H9 (cell line): ENCODE measurements around the gene PIP4K2A. TPM values are rescaled to one million over a fixed set of nuclear protein-coding genes. Genes with fewer than 3 reads are reported as not detected.
A peak's percentile ranks its signal among the peaks of the same experiment; 100 is the strongest.

Experiments
- DNase-seq: peaks from one replicate; pipeline ENCODE4 v3.0.0-alpha.2; 2017
- H2AFZ ChIP-seq: one replicate; pipeline ENCODE4 v1.6.1; 2013; ENCODE audit warnings: mild to moderate bottlenecking, low read length, control low read depth, moderate library complexity
- H2AK5ac ChIP-seq: 2 replicates; pipeline ENCODE4 v1.6.1; 2013; ENCODE audit warnings: low read length, control low read depth, mixed read lengths; ENCODE audit not compliant: insufficient read length
- H2BK120ac ChIP-seq: one replicate; pipeline ENCODE4 v1.6.1; 2013; ENCODE audit warnings: low read depth, mild to moderate bottlenecking, low read length, control low read depth, inconsistent platforms; ENCODE audit not compliant: poor library complexity, severe bottlenecking
- H2BK12ac ChIP-seq: 2 replicates; pipeline ENCODE4 v1.6.1; 2013; ENCODE audit warnings: low read length, control low read depth, mixed read lengths, low read depth; ENCODE audit not compliant: insufficient read length
- H2BK15ac ChIP-seq: 2 replicates; pipeline ENCODE4 v1.6.1; 2013; ENCODE audit warnings: low read depth, low read length, control low read depth
- H2BK20ac ChIP-seq: one replicate; pipeline ENCODE4 v1.6.1; 2013; ENCODE audit warnings: low read depth, mild to moderate bottlenecking, low read length, control low read depth, inconsistent platforms; ENCODE audit not compliant: poor library complexity, severe bottlenecking
- H2BK5ac ChIP-seq: 2 replicates; pipeline ENCODE4 v1.6.1; 2013; ENCODE audit warnings: low read length, control low read depth, mixed read lengths; ENCODE audit not compliant: insufficient read length
- H3K14ac ChIP-seq: 2 replicates; pipeline ENCODE4 v1.6.1; 2013; ENCODE audit warnings: low read length, control low read depth; ENCODE audit not compliant: insufficient read depth
- H3K18ac ChIP-seq: 2 replicates; pipeline ENCODE4 v1.6.1; 2013; ENCODE audit warnings: low read depth, mild to moderate bottlenecking, mixed read lengths, low read length, control low read depth; ENCODE audit not compliant: insufficient read length
- H3K23ac ChIP-seq: 2 replicates; pipeline ENCODE4 v1.6.1; 2013; ENCODE audit warnings: low read length, control low read depth, mixed read lengths, low read depth; ENCODE audit not compliant: insufficient read length
- H3K23me2 ChIP-seq: 2 replicates; pipeline ENCODE4 v1.6.1; 2013; ENCODE audit warnings: low read depth, mild to moderate bottlenecking, mixed read lengths, low read length, control low read depth; ENCODE audit not compliant: insufficient read length, poor library complexity, severe bottlenecking
- H3K27ac ChIP-seq: 2 replicates; pipeline ENCODE4 v1.5.1; 2013; ENCODE audit warnings: low read length, control low read depth, mixed read lengths, low read depth; ENCODE audit not compliant: insufficient read length
- H3K27me3 ChIP-seq: 2 replicates; pipeline ENCODE4 v1.6.1; 2013; ENCODE audit warnings: low read length, control low read depth, inconsistent platforms; ENCODE audit not compliant: insufficient read depth
- H3K4ac ChIP-seq: 2 replicates; pipeline ENCODE4 v1.6.1; 2013; ENCODE audit warnings: low read depth, mild to moderate bottlenecking, control low read depth, inconsistent platforms, low read length, moderate library complexity
- H3K4me1 ChIP-seq: 2 replicates; pipeline ENCODE4 v1.6.1; 2013; ENCODE audit warnings: low read length, control low read depth, inconsistent platforms; ENCODE audit not compliant: insufficient read depth
- H3K4me2 ChIP-seq: 2 replicates; pipeline ENCODE4 v1.6.1; 2013; ENCODE audit warnings: low read length, control low read depth, mixed read lengths; ENCODE audit not compliant: insufficient read length, insufficient read depth
- H3K56ac ChIP-seq: 2 replicates; pipeline ENCODE4 v1.6.1; 2013; ENCODE audit warnings: low read depth, mild to moderate bottlenecking, mixed read lengths, low read length, control low read depth; ENCODE audit not compliant: insufficient read length
- H3K79me1 ChIP-seq: 2 replicates; pipeline ENCODE4 v1.6.1; 2013; ENCODE audit warnings: low read depth, mild to moderate bottlenecking, moderate library complexity, low read length, control low read depth, inconsistent platforms; ENCODE audit not compliant: insufficient read depth, poor library complexity, severe bottlenecking
- H3K79me2 ChIP-seq: 2 replicates; pipeline ENCODE4 v1.6.1; 2013; ENCODE audit warnings: low read length, control low read depth, inconsistent platforms; ENCODE audit not compliant: insufficient read depth
- H3K9ac ChIP-seq: 2 replicates; pipeline ENCODE4 v1.6.1; 2013; ENCODE audit warnings: low read length, control low read depth, mixed read lengths; ENCODE audit not compliant: insufficient read length; ENCODE audit errors: extremely low read depth
- H3K9me3 ChIP-seq: one replicate; pipeline ENCODE4 v1.6.1; 2013; ENCODE audit warnings: low read depth, low read length, inconsistent platforms; ENCODE audit not compliant: control insufficient read depth
- H3T11ph ChIP-seq: one replicate; pipeline ENCODE4 v1.6.1; 2013; ENCODE audit warnings: mild to moderate bottlenecking, low read length, control low read depth, inconsistent platforms
- H4K20me1 ChIP-seq: one replicate; pipeline ENCODE4 v1.6.1; 2013; ENCODE audit not compliant: control insufficient read depth, insufficient read length, insufficient read depth
- H4K5ac ChIP-seq: 2 replicates; pipeline ENCODE4 v1.6.1; 2013; ENCODE audit warnings: low read depth, mild to moderate bottlenecking, mixed read lengths, low read length, control low read depth; ENCODE audit not compliant: insufficient read length
- H4K8ac ChIP-seq: replicated peaks from 2 replicates; pipeline ENCODE4 v1.6.1; 2013; ENCODE audit warnings: low read length, control low read depth, mixed read lengths, low read depth; ENCODE audit not compliant: insufficient read length
- H4K91ac ChIP-seq: 2 replicates; pipeline ENCODE4 v1.6.1; 2013; ENCODE audit warnings: low read depth, mild to moderate bottlenecking, moderate library complexity, mixed read lengths, low read length, control low read depth; ENCODE audit not compliant: insufficient read length
- H3K27ac Mint-ChIP-seq, 3 experiments: 2 replicates in 2 of 3; 3 replicates in 1 of 3; pipeline ENCODE4 v1.8.0; 2020 to 2021; ENCODE audit warnings: mixed read lengths in 3 of 3, mild to moderate bottlenecking in 1 of 3, moderate library complexity in 1 of 3
- H3K27me3 Mint-ChIP-seq: 2 replicates; pipeline ENCODE4 v1.8.0; 2021; ENCODE audit warnings: low read depth, mild to moderate bottlenecking, moderate library complexity, mixed read lengths
- H3K36me3 Mint-ChIP-seq, 3 experiments: 2 replicates in 2 of 3; 3 replicates in 1 of 3; pipeline ENCODE4 v1.8.0; 2020 to 2021; ENCODE audit warnings: low read depth in 3 of 3, mixed read lengths in 3 of 3; ENCODE audit not compliant: insufficient read depth in 1 of 3
- H3K4me1 Mint-ChIP-seq, 2 experiments: 2 replicates each; pipeline ENCODE4 v1.8.0; 2020; ENCODE audit warnings: mixed read lengths in 2 of 2
- H3K4me3 Mint-ChIP-seq, 2 experiments: 2 replicates in 1 of 2; 3 replicates in 1 of 2; pipeline ENCODE4 v1.8.0; 2020 to 2021; ENCODE audit warnings: mild to moderate bottlenecking in 2 of 2, mixed read lengths in 2 of 2, moderate library complexity in 1 of 2
- H3K9me3 Mint-ChIP-seq, 2 experiments: 2 replicates in 1 of 2; 3 replicates in 1 of 2; pipeline ENCODE4 v1.8.0; 2020; ENCODE audit warnings: mild to moderate bottlenecking in 2 of 2, mixed read lengths in 2 of 2, moderate library complexity in 1 of 2
- CTCF ChIP-seq: fragments of 200-600 bp; sonication (generic); conservative IDR thresholded peaks from 3 replicates; pipeline ENCODE4 v1.8.0; 2021; ENCODE audit warnings: antibody characterized with exemption, mild to moderate bottlenecking
- WGBS: extraction: QIAGEN DNeasy Blood & Tissue Kit; methylation state at CpG from one replicate; pipeline ENCODE4 v1.1.7; 2013; ENCODE audit warnings: missing lambda C conversion rate, low lambda C conversion rate, mixed read lengths; ENCODE audit not compliant: insufficient read length; ENCODE audit errors: extremely low coverage; 5-methylcytosine and 5-hydroxymethylcytosine counted together
- total RNA-seq: library from RNA; stranded (reverse); gene quantifications from 2 replicates; pipeline ENCODE4 v1.2.1, GENCODE V29; 2021

Gene PIP4K2A
- total RNA-seq, 1 experiment from 2014 or later, result 33.6 TPM

GRCh38 chr10:22643775-22644174 lies 70.6 kb downstream of the PIP4K2A start:
- no peak for DNase-seq
- H2AK5ac ChIP-seq, result no peak overlapping the region
- no peak overlapping the region for H4K8ac ChIP-seq
- H3K9ac ChIP-seq, result no peak overlapping the region
- no peaks in the 10 kb centered on the region for H3K9me3 ChIP-seq
- H3K79me2 ChIP-seq, result peaks cover 9% of the 10 kb centered on the region; the same call in 1 of the 2 replicates
- Mint-ChIP-seq H3K27me3 (no peaks in the 10 kb centered on the region), H3K9me3 (no peaks in the 10 kb centered on the region), H3K4me3 (no peak overlapping the region; a peak in 1 of 5 replicates), H3K4me1 (peaks cover 38 to 39% of the 10 kb centered on the region in 2 experiments), H3K27ac (peak overlapping the region in 2 of 3 experiments; percentile 20 to 76; a peak in 1 of 7 replicates), H3K36me3 (peaks cover 0 to 11% (median 0%) of the 10 kb centered on the region in 3 experiments; a peak in 3 of 7 replicates)
- H3K23me2 ChIP-seq, result no peaks in the 10 kb centered on the region
- no peak overlapping the region for H3K56ac ChIP-seq
- no peak overlapping the region for H4K91ac ChIP-seq
- no peak overlapping the region for H3K23ac ChIP-seq
- H2BK12ac ChIP-seq, result no peak overlapping the region
- no peak for TF ChIP-seq CTCF
- H2AFZ ChIP-seq, result no peak overlapping the region
- no peak overlapping the region for H3K18ac ChIP-seq
- no peak overlapping the region for H2BK120ac ChIP-seq
- no CpG with 5 or more reads among the region's 4 CpGs for WGBS
- no peaks in the 10 kb centered on the region for H4K20me1 ChIP-seq
- no peak overlapping the region for H3K4ac ChIP-seq
- H3K79me1 ChIP-seq, result peaks cover 3% of the 10 kb centered on the region
- no peak overlapping the region for H3K27ac ChIP-seq
- H2BK20ac ChIP-seq, result no peak overlapping the region
- no peak overlapping the region for H2BK15ac ChIP-seq
- H3T11ph ChIP-seq, result no peak overlapping the region
- no peak overlapping the region for H3K14ac ChIP-seq
- H2BK5ac ChIP-seq, result no peak overlapping the region
- H4K5ac ChIP-seq, result no peak overlapping the region
- H3K4me1 ChIP-seq, result peaks cover 3% of the 10 kb centered on the region; the same call in 1 of the 2 replicates
- H3K4me2 ChIP-seq, result no peak overlapping the region
- H3K27me3 ChIP-seq, result no peaks in the 10 kb centered on the region
